DOHH2 (cell line): ENCODE results near the gene GPR152.

Source experiments
- H3F3A ChIP-seq: fragments of 200-600 bp; sonication (generic), shearing (Covaris generic); 2 replicates; pipeline ENCODE4 v1.6.0; 2016; ENCODE audit warnings: antibody characterized with exemption, mild to moderate bottlenecking; ENCODE audit not compliant: control insufficient read depth, insufficient read depth
- H3K27ac ChIP-seq: fragments of 200-600 bp; sonication (generic); 2 replicates; pipeline ENCODE4 v1.5.1; 2014; ENCODE audit warnings: low read depth, mild to moderate bottlenecking, low read length, moderate library complexity
- H3K27me3 ChIP-seq: fragments of 200-600 bp; sonication (generic); 2 replicates; pipeline ENCODE4 v1.6.1; 2014; ENCODE audit warnings: mild to moderate bottlenecking, low read length, mixed read lengths; ENCODE audit not compliant: control insufficient read depth
- H3K36me3 ChIP-seq: fragments of 200-600 bp; sonication (generic); 2 replicates; pipeline ENCODE4 v1.6.1; 2014; ENCODE audit warnings: mild to moderate bottlenecking, low read length, moderate library complexity, mixed read lengths; ENCODE audit not compliant: control insufficient read depth
- H3K4me1 ChIP-seq: fragments of 200-600 bp; sonication (generic); 2 replicates; pipeline ENCODE4 v1.6.1; 2014; ENCODE audit warnings: mild to moderate bottlenecking, low read length, mixed read lengths; ENCODE audit not compliant: control insufficient read depth
- H3K4me2 ChIP-seq: fragments of 200-600 bp; sonication (generic); 2 replicates; pipeline ENCODE4 v1.6.0; 2014; ENCODE audit warnings: mild to moderate bottlenecking, low read length, moderate library complexity
- H3K4me3 ChIP-seq: fragments of 200-600 bp; sonication (generic); 2 replicates; pipeline ENCODE4 v1.5.1; 2014; ENCODE audit warnings: mild to moderate bottlenecking, low read length, mixed read lengths
- H3K79me2 ChIP-seq: fragments of 200-600 bp; sonication (generic); 2 replicates; pipeline ENCODE4 v1.6.1; 2014; ENCODE audit warnings: mild to moderate bottlenecking, low read length, mixed read lengths; ENCODE audit not compliant: control insufficient read depth
- H3K9me2 ChIP-seq: fragments of 200-600 bp; sonication (generic); replicated peaks from 2 replicates; pipeline ENCODE4 v1.6.1; 2014; ENCODE audit warnings: mild to moderate bottlenecking, low read length, mixed read lengths; ENCODE audit not compliant: control insufficient read depth
- H3K9me3 ChIP-seq: fragments of 200-600 bp; sonication (generic); 2 replicates; pipeline ENCODE4 v1.6.1; 2014; ENCODE audit warnings: antibody characterized with exemption, low read length, mixed read lengths; ENCODE audit not compliant: control insufficient read depth, insufficient read depth
- H4K20me1 ChIP-seq: fragments of 200-600 bp; sonication (generic); 2 replicates; pipeline ENCODE4 v1.6.0; 2014; ENCODE audit warnings: low read depth, mild to moderate bottlenecking, antibody characterized with exemption, low read length, moderate library complexity; ENCODE audit not compliant: control insufficient read depth, insufficient read depth
- EZH2phosphoT487 ChIP-seq: fragments of 200-600 bp; sonication (generic); IDR thresholded peaks from 2 replicates; pipeline ENCODE4 v1.6.1; 2017; ENCODE audit warnings: borderline replicate concordance, mild to moderate bottlenecking, antibody characterized with exemption, low read length, moderate library complexity, mixed read lengths
- TF ChIP-seq, protein P1 (sequence below): fragments of 200-600 bp; sonication (generic); IDR thresholded peaks from one replicate; pipeline ENCODE4 v1.5.1; 2014; ENCODE audit warnings: antibody characterized with exemption, mild to moderate bottlenecking, low read depth, low read length; ENCODE audit not compliant: poor library complexity, severe bottlenecking

Gene GPR152

DNA sequence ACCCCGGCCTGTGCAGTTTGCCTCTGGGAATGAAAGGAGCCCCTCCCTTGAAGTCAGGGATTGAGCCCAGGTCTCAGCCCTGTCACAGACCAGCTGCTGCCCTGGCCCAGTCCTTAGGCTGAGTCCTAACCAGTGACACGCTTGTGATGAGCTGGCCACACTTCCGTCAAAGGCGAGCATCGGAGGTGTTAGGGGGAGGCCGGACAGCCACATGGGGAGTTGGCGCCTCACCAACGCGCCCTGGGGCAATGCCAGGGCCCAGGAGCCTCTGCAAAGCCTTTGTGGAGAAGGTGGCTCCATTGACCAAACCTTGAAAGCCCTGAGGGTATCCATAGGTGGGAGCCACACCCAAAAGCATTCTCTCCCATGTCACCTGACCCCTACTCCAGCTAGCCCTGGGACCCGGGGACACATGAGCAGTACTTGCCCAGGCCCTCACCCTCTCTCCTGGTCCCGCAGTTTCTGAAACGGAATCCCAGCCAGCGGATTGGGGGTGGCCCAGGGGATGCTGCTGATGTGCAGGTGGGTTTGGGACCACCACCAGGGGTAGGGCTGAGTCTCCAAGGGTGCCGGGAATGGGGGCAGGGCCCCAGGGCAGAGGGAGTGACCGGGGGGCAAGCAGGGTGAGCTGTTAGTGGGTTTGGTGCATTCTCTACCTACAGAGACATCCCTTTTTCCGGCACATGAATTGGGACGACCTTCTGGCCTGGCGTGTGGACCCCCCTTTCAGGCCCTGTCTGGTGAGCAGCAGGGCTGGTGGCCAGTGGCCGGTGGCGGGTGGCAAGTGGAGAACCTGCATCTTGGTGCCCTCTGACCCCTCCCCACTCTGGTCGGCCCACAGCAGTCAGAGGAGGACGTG is 18.8 kb downstream of the GPR152 start:
- peak overlapping the region; percentile 97; the same call in 1 of the 2 replicates for H3K27ac ChIP-seq
- H3K4me2 ChIP-seq, result peak overlapping the region; percentile 94
- H3K79me2 ChIP-seq, result peaks cover 71% of the 10 kb centered on the region
- H3K36me3 ChIP-seq, result peaks cover 86% of the 10 kb centered on the region
- H3K27me3 ChIP-seq, result no peaks in the 10 kb centered on the region
- peaks cover 54% of the 10 kb centered on the region for H3K4me1 ChIP-seq
- no peaks in the 10 kb centered on the region for H3K9me2 ChIP-seq
- no peak overlapping the region for H3K4me3 ChIP-seq
- peaks cover 36% of the 10 kb centered on the region for H3F3A ChIP-seq
- peaks cover 12% of the 10 kb centered on the region; the same call in 1 of the 2 replicates for H4K20me1 ChIP-seq
- no peaks in the 10 kb centered on the region for H3K9me3 ChIP-seq
- TF ChIP-seq EZH2phosphoT487, result no peak
- TF ChIP-seq, protein P1, sequence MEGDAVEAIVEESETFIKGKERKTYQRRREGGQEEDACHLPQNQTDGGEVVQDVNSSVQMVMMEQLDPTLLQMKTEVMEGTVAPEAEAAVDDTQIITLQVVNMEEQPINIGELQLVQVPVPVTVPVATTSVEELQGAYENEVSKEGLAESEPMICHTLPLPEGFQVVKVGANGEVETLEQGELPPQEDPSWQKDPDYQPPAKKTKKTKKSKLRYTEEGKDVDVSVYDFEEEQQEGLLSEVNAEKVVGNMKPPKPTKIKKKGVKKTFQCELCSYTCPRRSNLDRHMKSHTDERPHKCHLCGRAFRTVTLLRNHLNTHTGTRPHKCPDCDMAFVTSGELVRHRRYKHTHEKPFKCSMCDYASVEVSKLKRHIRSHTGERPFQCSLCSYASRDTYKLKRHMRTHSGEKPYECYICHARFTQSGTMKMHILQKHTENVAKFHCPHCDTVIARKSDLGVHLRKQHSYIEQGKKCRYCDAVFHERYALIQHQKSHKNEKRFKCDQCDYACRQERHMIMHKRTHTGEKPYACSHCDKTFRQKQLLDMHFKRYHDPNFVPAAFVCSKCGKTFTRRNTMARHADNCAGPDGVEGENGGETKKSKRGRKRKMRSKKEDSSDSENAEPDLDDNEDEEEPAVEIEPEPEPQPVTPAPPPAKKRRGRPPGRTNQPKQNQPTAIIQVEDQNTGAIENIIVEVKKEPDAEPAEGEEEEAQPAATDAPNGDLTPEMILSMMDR, result no peak

DNA sequence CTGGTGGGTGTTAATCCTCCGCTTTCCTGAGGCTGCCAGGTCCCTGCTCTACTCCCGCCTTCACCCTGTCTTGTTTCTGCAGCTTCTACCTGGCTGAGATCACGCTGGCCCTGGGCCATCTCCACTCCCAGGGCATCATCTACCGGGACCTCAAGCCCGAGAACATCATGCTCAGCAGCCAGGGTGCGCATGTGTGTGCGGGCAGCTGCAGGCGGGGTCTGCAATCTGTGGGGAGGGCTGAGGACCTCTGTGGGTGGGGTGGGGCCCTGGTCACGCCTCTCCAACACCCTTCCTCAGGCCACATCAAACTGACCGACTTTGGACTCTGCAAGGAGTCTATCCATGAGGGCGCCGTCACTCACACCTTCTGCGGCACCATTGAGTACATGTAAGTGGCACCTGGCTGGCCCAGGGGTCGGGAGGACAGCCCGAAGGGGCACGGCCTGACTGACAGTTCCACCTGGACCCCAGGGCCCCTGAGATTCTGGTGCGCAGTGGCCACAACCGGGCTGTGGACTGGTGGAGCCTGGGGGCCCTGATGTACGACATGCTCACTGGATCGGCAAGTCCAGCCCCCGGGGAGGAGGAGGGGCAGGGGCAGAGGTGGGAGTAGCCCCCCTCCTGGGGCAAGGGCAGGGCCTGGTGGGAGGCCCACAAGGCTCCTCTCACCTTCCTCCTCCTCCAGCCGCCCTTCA is 19.7 kb downstream of the GPR152 start:
- no peak for TF ChIP-seq EZH2phosphoT487
- TF ChIP-seq, protein P1, result no peak
- Histone ChIP-seq H3K4me1 (peaks cover 46% of the 10 kb centered on the region), H3K27me3 (no peaks in the 10 kb centered on the region), H3K9me2 (no peaks in the 10 kb centered on the region), H3K27ac (no peak overlapping the region), H3K4me2 (0 out of 2 replicates have a peak overlapping the region, but pooled peaks have one; percentile 94), H3F3A (peaks cover 34% of the 10 kb centered on the region), H3K9me3 (no peaks in the 10 kb centered on the region), H3K36me3 (peaks cover 78% of the 10 kb centered on the region), H3K79me2 (peaks cover 66% of the 10 kb centered on the region), H4K20me1 (peaks cover 12% of the 10 kb centered on the region; the same call in 1 of the 2 replicates), H3K4me3 (no peak overlapping the region)

DNA sequence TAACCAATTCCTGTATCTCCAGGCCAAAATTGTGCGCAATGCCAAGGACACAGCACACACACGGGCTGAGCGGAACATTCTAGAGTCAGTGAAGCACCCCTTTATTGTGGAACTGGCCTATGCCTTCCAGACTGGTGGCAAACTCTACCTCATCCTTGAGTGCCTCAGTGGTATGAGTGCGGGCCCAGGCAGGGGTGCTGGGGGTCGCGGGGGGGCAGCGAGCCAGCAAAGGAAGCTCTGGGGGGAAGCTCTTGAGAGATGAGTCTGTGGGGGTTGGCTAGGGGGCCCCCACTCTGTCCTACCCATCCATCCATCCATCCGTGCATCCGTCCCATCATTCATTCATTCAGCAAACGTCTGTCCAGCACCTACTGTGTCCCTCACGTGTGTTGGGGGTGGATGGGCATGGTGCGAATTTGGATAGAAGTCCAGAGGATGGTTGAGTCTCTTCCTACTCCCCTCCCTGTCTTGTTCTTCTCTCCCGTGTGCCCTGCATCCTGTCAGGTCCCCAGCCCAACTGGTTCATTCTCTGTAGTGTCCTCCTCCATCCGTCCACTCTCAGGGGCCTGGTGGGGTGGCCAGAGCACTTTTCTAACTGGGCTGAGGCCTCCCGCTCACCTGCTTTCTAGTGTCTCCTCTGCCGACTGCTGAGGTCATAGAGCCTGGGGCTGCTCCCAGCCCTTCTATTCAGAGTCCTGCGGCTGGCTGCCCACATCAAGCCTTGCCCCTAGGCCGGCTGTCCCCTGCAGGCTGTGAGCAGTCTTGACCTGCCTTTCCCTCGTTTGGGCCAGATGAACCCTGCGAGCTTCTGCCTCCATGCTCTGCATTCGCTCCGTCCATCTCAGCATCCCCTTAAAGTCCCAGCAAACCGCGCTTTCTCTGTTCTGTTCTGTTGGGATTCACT is 20.9 kb downstream of the GPR152 start:
- H3K79me2 ChIP-seq, result peaks cover 55% of the 10 kb centered on the region
- TF ChIP-seq EZH2phosphoT487, result no peak
- TF ChIP-seq, protein P1, result no peak
- peaks cover 12% of the 10 kb centered on the region; the same call in 1 of the 2 replicates for H4K20me1 ChIP-seq
- H3K9me2 ChIP-seq, result no peaks in the 10 kb centered on the region
- peaks cover 31% of the 10 kb centered on the region for H3F3A ChIP-seq
- no peaks in the 10 kb centered on the region for H3K9me3 ChIP-seq
- H3K27me3 ChIP-seq, result no peaks in the 10 kb centered on the region
- no peak overlapping the region for H3K27ac ChIP-seq
- peaks cover 68% of the 10 kb centered on the region for H3K36me3 ChIP-seq
- H3K4me3 ChIP-seq, result no peak overlapping the region
- H3K4me2 ChIP-seq, result no peak overlapping the region
- peaks cover 47% of the 10 kb centered on the region for H3K4me1 ChIP-seq
